Lower leg skin (tissue), 3 donors: ENCODE measurements around the gene TNPO3.
"Not testable (repeated sequence)": the region's sequence is repeated elsewhere in the genome, so short reads cannot be mapped to it uniquely, and the experiment has no call there.

ENCODE experiments used
- POLR2A ChIP-seq, 2 donors: fragments of 450-650 bp; IDR thresholded peaks; one replicate each; pipeline ENCODE4 v1.6.1; 2016 to 2017; ENCODE audit warnings: antibody characterized with exemption in 2 of 2, mild to moderate bottlenecking in 1 of 2, moderate library complexity in 1 of 2
- TF ChIP-seq, protein P1 (sequence below), 3 donors: fragments of 450-650 bp; IDR thresholded peaks; one replicate each; pipeline ENCODE4 v1.5.1; 2016; ENCODE audit warnings: antibody characterized with exemption in 3 of 3, mild to moderate bottlenecking in 3 of 3, moderate library complexity in 2 of 3

DNA sequence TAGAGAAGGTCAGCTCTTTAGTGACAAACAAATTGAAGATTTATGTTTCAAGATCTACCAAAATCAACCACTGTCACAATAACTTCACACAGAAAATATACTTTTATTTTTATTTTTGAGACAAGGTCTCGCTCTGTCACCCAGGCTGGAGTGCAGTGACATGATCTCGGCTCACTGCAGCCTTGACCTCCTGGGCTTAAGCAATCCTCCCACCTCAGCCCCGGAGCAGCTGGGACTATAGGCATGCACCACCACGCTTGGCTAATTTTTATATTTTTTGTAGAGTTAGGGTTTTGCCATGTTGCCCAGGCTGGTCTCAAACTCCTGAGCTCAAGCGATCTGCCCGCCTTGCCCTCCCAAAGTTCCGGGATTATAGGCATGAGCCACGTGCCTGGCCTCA lies 60.4 kb downstream of the TNPO3 start:
- TF ChIP-seq, protein P1, sequence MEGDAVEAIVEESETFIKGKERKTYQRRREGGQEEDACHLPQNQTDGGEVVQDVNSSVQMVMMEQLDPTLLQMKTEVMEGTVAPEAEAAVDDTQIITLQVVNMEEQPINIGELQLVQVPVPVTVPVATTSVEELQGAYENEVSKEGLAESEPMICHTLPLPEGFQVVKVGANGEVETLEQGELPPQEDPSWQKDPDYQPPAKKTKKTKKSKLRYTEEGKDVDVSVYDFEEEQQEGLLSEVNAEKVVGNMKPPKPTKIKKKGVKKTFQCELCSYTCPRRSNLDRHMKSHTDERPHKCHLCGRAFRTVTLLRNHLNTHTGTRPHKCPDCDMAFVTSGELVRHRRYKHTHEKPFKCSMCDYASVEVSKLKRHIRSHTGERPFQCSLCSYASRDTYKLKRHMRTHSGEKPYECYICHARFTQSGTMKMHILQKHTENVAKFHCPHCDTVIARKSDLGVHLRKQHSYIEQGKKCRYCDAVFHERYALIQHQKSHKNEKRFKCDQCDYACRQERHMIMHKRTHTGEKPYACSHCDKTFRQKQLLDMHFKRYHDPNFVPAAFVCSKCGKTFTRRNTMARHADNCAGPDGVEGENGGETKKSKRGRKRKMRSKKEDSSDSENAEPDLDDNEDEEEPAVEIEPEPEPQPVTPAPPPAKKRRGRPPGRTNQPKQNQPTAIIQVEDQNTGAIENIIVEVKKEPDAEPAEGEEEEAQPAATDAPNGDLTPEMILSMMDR (IDR thresholded peaks at IDR 0.05), result not testable (repeated sequence)
- TF ChIP-seq POLR2A (IDR thresholded peaks at IDR 0.05), result not testable (repeated sequence)
